Stimulated activated CD4-positive, alpha-beta T cell treated with anti-CD3 and anti-CD28 coated beads, TNF-alpha, amount 100 ng/mL, for 24 hours (primary cell): ENCODE measurements around the gene COL18A1.

Experiments
- DNase-seq, 3 experiments: peaks; one replicate each; pipeline ENCODE4 v3.0.0-alpha.2; 2020; ENCODE audit warnings: low read depth in 3 of 3

Gene COL18A1

DNA sequence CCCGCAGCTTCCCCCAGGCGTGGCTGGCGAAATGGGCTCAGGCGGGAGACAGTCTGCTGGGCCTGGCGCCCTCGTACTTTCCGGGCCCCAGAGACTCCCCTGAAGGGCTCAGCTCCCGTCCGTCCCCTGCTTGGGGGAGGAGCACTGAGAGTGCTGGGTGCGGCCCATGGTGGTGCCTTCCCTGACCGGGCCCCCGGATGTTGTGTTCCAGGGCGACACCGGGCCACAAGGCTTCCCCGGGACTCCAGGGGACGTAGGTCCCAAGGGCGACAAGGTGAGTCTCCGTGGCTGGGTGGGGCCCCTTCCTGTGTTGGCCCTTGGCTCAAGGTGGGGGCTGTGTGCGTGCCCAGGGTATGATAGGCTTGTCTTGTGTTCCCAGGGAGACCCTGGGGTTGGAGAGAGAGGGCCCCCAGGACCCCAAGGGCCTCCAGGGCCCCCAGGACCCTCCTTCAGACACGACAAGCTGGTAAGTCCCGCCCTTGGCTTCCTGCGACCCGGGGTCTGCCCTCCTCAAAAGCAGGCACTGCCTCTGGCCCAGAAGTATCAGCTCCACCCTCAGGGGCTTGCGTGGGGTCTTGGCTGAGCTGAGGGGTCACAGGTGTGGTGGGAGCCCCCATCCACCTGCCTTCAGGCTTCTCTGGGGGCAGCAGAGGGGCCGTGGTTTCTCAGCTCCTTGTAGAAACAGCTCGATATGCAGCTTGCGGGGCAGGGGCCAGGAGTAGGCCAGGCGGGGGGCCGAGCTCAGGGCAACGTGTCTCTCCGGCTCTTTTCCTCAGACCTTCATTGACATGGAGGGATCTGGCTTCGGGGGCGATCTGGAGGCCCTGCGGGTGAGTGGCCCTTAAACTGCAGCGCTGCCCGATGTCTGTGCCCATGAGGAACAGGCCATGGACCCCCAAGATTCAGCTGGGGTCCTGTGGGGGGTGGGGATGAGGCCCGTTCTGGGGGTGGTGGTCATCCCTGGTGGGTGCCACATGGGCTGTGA, 75.0 kb downstream of the COL18A1 start:
- DNase-seq = peak in 1 of 3 experiments; percentile 20

DNA sequence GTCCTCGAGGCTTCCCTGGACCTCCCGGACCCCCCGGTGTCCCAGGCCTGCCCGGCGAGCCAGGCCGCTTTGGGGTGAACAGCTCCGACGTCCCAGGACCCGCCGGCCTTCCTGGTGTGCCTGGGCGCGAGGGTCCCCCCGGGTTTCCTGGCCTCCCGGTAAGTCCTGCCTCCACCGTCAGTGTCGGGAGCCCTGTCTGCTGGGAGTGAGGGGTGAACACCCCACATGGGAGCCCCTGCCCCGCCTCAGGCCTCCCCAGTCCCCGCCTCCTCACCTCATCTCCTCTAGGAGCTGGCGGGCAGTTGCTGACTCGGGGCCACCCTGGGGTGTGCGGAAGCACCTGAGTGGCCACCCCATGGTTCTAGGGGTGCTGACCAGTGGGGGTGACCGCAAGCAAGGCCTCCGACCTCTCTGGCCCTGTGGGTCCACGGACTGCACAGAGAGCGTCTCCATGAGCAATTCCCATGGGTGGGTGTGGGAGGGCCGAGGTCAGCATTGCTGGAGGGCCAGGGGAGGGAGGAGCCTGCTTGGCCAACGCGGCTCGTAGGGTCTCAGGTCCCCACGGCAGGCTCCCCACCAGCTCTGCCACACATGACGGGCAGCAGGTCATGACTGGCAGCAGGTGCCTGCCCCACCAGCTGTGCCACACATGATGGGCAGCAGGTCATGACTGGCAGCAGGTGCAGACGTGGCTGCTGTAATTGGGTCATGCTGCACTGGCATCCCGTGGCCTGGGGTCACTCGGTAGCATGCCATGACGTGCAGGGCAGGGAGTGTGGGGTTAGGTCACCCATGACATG, 75.9 kb downstream of the COL18A1 start:
- DNase-seq = no peak

DNA sequence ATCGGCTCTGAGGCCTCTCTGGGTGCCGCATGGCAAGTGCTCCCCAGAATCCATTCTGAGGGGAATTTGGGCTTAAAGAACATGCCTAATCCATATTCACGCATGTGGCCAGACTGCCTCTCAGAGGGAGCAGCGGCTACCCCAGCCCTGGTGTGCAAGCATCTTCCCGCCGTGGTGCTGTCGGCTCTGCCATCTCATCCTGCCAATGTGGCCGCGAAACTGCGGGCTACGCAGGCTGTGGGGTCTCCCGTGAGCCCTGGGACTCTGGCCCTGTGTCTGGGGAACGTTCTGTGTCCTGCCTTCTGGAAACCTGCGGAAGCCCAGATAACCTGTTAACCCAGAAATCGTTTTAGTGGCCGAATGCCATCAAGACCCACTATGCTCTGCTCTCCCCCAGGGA, 76.6 kb downstream of the COL18A1 start:
- DNase-seq = no peak

DNA sequence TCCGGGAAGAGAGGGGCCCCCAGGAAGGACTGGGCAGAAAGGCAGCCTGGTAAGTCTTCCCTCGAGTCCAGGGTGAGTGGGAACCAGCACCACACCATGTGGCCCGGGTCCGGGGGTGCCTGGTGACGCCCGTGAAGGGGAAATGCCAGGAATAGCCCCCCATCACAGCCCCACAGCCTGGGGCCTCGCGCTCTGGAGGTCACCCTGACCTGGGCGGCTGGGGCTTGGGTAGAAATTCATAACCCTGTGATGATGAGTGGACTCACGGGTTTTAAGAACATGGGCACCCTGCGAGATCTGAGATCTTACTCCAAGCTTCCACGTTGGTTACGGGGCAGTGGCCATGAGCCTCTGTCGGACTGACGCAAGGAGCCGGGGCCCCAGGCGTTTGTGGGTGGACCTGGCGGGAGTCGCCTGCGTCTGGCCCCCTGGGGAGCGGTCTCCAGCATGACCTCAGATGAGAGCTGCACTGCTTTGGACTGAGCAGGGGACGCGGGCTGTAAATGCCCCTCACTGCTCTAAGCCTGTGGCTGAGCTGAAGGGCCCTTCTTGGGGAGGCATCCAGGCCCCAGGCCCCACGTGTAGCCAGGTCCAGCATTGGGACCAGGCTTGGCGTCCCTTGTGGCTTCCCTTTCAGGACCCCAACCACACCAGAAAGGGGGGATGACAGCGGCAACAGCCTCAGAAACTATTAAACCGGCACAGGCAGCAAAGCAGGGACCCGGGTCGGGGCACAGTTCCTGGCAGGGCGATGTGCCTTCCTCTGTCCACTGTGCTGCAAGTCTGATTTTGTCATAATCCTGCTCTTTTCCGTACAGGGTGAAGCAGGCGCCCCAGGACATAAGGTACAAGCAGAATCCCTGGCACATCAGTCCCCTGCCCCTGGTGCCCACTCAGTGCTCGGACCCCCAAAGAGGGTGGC, 77.3 kb downstream of the COL18A1 start:
- DNase-seq = no peak

DNA sequence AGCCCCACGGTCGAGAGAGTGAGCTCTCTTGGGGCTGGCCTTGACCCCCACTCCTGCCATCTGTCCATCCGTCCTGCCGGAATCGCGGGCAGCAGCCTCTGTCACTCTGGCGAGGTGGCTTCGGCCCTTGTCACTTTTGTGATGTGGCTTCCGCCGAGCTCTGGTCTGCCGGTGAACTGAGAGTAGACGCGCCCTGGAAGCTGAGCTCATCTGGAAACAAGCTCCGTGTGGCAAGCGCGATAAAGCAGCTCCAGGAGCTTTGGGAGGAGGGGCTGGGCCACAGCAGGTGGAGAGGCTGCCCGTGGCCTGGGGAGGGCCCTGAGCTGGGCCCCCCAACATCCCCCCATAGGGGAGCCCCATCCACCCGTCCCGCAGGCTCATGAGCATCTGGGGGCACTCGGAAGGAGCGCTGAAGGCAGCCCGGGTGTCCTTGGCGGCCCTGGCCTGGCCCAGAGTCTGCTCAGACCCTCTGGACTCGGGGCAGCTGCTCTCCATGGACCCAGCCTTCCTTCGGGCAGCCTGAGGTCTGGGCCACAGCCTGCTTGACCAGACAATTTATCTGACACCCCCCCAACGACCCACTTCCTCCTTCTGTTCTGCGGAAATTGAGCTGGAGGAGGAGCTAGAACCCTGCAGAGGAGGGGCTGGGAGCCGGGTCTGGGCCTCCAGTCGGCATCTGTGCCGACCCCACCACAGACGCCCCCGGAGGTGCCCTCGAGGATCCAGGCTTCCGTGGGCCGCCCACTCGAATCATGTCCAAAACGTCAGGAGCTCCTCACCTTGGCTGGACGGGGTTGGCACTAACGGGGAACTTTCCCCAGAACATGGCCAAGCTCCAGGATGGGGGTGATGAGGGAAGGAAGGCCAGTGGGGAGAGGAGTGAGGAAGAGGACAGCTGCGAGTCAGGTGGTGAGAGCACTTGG, 78.2 kb downstream of the COL18A1 start:
- peak in 2 of 3 experiments; percentile 15 to 45 for DNase-seq

DNA sequence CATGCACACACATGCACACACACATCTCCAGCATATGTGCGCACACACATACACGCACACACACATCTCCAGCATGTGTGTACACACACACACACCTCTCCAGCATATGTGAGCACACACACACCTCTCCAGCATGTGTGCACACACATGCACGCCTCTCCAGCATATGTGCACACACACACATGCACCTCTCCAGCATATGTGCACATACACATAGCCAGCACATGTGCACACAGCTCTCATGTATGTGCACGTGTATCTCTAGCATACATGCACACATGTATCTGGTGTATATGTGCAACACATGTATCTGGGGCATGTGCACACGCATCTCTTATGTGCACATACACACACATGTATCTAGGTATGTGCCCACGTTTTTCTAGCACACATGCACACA, 79.4 kb downstream of the COL18A1 start:
- no peak for DNase-seq

DNA sequence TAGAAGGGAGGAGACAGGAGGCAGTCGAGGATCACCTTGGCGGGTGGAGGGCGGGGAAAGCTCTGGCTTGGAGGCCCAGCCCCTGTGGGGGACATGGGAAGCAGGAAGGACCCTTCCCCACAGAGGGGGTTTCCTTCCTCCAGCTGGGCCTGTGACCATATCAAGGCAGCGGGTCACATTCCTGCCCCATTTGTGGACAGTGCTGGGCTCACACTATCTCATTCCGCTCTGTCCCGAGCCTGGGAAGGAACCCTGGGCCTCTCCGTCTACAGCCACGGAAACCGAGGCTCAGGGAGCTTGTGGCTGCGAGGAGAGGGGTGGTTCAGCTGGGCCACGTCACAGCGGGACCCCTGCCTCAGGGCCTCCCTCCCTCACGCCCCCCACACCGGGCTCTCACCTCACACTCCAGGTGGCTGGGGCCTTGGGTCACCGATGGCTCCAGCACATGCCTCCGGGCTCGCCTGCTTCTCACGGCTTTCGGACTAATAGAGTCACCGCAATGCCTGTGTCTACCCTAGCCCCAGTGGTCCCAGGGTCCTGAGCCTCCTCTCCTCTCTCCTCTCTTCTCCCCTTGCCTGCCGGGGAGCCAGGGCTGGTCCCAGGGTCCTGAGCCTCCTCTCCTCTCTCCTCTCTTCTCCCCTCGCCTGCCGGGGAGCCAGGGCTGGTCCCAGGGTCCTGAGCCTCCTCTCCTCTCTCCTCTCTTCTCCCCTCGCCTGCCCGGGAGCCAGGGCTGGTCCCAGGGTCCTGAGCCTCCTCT, 80.9 kb downstream of the COL18A1 start:
- DNase-seq = no peak

DNA sequence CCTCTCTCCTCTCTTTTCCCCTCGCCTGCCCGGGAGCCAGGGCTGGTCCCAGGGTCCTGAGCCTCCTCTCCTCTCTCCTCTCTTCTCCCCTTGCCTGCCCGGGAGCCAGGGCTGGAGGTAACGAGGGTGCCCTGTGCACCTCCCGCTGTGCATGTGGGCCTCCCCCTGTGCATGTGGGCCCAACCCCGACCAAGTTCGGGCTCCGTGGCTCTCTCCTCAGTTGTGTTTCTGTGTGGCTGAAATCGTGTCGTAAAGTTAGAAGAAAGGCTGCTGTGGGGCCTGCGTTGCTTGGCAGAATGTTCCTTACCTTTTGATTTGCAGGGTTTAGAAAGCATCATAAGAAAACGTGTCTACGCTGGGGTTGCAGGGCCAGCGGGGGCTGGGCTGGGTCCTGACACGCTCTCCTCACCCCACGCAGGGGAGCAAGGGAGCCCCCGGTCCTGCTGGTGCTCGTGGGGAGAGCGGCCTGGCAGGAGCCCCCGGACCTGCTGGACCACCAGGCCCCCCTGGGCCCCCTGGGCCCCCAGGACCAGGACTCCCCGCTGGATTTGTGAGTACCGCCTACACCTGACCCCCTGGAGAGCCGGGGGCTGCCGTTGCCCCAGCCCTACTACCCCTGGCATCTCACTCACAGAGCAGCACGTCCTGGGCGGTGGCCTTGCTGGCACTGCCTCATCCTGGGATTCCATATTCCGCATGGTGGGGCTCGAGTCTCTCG, 81.6 kb downstream of the COL18A1 start:
- no peak for DNase-seq

DNA sequence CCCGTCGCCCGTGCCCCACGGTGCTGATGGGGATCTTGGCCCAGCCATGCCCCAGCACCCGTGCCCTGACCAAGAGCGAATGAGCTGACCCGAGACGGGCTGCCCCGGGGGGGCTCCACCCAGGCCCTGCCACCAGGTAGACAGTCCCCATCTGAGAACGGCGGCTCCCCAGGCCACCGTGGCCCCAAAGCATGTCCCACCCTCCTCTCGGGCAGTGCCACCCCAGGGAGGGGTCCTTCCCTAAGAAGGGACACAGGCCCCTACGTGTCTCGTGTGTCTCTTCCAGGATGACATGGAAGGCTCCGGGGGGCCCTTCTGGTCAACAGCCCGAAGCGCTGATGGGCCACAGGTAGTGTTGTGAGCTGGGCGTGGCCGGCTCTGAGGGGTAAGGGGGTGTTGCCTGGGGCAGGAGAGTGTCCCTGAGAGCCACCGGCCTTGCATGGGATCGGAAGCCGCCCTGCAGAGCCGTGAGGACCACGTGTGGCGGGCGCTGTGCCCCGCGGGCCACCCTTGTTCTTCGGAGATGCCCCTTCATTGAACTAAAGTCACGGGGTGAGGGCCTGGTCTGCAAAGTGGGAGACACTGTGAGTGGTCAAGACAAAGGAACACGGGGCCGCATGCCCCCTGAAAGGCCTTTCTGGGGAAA, 82.3 kb downstream of the COL18A1 start:
- DNase-seq = no peak

DNA sequence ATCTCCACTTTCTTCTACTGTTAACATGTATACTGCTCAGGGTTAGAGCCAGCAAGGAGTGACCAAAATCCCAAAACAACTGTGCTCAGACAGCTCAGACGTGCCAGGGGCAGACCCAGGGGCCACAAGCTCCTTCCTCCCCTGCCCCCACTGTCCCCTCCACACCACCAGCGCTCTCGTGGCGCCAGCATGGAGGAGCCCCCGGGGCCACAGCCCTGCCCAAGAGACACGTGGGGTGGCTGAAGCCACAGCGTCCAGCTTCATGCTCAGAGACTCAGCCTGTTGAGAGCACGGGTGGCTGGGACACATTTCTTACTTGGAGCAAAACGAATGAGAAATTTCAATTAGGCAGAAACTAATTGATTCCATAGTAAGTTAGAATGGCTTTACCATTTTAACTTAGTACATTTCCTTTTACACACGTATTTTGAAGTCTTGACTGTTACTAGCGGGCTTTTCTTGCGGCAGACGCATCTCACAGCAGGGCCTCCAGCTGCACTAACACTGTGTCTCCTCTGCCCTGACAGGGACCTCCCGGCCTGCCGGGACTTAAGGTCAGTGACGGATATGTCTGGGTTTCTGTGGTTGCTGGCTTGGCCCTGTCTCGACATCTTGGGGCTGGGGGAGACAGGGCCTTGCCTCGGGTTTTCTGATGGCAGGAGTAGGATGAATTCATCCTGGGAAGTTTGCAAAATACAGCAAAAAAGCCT, 83.1 kb downstream of the COL18A1 start:
- no peak for DNase-seq

DNA sequence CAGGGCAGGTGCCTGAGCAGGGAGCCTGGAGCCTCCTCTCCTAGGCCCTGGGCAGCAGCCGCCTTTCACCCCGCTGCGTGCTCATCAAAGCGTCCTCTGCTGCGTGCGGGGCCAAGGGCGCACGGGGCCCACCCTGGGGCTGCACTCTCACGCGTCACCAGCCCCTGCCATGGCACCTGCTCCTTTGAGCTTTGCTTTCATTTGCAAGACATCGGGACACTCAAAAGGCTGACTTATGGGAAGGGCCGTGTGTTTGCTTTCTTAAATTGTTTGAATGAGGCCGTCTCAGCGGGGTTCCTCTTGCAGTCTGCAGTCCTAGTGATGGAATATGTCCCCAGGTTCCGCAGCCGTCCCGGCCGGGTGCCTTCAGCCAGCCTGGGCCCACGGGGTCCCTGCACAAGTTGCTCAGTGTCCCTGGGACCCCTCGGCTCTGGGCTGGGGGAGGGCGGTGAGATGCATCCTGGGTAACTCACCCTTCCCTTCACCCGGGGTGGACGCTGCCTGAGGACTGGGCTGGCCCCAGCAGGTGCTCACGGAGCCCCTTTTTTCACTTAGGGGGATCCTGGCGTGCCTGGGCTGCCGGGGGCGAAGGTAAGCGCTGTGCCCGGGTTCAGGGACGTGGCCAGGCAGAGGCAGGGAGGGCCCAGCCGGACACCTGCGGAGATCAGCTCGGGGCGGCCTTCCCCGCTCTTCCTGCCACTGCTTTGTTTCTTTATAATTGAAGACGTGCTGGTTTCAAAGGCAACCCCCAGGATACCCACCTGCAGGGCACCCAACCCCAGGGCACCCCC, 84.2 kb downstream of the COL18A1 start:
- DNase-seq = no peak

DNA sequence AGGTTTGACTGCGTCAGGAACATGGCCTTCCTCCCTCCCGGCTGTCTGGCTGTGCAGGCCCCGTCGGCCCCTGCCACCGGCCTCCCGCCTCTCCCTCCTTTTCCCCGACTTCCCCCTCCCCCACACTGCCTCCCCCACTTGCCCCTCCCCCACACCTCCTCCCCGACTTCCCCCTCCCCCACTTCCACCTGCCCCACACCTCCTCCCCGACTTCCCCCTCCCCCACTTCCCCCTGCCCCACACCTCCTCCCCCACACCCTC, 84.7 kb downstream of the COL18A1 start:
- no peak for DNase-seq

DNA sequence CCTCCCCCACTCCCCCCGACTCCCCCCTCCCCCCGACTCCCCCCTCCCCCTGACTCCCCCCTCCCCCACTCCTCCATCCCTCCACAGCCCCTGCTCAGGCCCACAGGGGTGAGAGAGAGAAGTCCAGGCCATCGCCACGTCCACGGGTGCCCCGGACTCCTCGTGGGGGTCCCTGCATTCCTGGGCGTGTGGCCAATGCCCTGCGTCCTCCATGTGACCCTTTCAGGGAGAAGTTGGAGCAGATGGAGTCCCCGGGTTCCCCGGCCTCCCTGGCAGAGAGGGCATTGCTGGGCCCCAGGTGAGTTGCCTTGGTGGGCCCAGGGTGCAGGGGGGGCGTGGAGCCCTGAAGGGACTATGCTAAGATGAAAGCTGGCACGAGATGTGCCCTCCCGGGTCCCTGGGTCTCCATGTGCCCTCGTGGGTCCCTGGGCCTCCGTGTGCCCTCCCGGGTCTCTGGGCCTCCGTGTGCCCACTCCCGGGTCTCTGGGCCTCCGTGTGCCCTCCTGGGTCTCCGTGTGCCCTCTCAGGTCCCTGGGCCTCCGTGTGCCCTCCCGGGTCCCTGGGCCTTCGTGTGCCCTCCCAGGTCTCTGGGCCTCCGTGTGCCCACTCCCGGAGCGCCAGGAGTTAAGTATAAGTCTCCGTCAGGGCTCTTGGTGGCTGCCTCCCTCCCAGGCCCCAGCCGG, 85.2 kb downstream of the COL18A1 start:
- no peak for DNase-seq

DNA sequence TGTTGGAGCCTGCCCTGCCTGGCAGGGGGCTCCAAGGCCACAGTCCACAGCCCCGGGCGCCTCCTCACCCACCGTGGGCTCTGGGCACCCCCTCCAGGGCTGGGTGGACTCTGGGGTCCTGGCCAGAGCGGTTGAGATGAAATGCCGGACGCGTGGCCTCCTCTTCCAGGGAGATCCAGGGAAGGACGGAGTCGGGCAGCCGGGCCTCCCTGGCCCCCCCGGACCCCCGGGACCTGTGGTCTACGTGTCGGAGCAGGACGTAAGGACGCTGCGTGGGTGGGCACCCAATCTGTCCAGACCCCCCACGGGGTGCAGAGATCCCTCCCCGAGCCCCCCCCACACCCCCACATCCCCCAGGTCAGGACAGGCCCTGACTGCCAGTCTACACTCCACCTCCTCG, 86.1 kb downstream of the COL18A1 start:
- DNase-seq = no peak

DNA sequence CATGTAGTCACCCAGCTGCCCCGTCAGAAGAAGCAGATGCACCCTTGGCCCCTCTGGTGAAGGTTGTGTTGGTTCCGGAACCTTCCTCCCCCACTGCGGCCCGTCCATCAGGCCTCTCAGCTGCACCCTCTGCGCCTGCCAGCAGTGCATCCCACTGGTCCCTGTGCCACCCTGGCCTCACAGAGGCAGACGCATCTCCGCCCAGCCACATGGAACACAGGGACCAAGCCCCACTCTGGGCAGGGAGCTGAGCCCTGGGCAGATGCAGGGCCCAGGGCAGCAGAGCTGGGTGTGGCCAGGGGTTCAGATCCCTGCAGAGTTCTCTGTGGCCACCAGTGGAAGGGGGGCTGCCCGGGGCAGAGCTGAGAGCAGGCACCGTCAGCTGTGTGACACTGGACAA, 86.7 kb downstream of the COL18A1 start:
- DNase-seq = no peak

DNA sequence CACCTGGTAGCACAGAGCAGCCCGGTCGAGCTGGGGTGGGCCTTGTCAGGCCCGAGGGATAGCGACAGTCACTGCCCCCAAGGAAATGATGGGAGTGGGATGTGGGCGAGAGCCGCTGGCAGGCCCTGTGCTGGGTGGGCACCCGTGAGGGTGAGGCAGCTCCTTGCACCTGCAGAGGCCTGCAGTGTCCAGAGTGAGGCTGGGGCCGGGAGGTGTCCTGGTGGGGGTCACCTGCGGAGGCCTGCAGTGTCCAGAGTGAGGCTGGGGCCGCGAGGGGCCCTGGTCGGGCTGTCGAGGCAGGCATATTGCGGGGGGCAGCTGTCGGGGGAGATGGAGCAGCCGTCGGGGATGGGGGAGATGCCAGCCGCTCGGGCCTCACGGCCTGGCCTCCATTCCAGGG, 87.8 kb downstream of the COL18A1 start:
- no peak for DNase-seq
